MM.1S (cell line): Measurements from ENCODE around the gene CLEC16A.

Source experiments
- DNase-seq: peaks from one replicate; pipeline ENCODE4 v3.0.0-alpha.2; 2015
- H2AFZ ChIP-seq: fragments of 300-600 bp; sonication (generic); 2 replicates; pipeline ENCODE4 v1.6.0; 2016; ENCODE audit warnings: antibody characterized with exemption, low read length
- H3F3A ChIP-seq: fragments of 300-600 bp; sonication (generic); 2 replicates; pipeline ENCODE4 v1.6.1; 2016; ENCODE audit warnings: mild to moderate bottlenecking, antibody characterized with exemption, low read length, moderate library complexity, mixed read lengths; ENCODE audit not compliant: insufficient read depth
- H3K27ac ChIP-seq: fragments of 300-600 bp; sonication (generic); 2 replicates; pipeline ENCODE4 v1.5.1; 2016; ENCODE audit warnings: mild to moderate bottlenecking, low read length
- H3K27me3 ChIP-seq: fragments of 300-600 bp; sonication (generic); replicated peaks from 2 replicates; pipeline ENCODE4 v1.6.0; 2016; ENCODE audit warnings: low read length; ENCODE audit not compliant: insufficient read depth
- H3K36me3 ChIP-seq: fragments of 300-600 bp; sonication (generic); replicated peaks from 2 replicates; pipeline ENCODE4 v1.6.1; 2016; ENCODE audit warnings: mild to moderate bottlenecking, low read length, mixed read lengths; ENCODE audit not compliant: insufficient read depth
- H3K4me1 ChIP-seq: fragments of 300-600 bp; sonication (generic); 2 replicates; pipeline ENCODE4 v1.6.1; 2016; ENCODE audit warnings: low read length, mixed read lengths
- H3K4me2 ChIP-seq: fragments of 300-600 bp; sonication (generic); 2 replicates; pipeline ENCODE4 v1.6.0; 2016; ENCODE audit warnings: low read depth, low read length
- H3K4me3 ChIP-seq: fragments of 300-600 bp; sonication (generic); 2 replicates; pipeline ENCODE4 v1.5.1; 2016; ENCODE audit warnings: low read length, mixed read lengths
- H3K79me2 ChIP-seq: fragments of 300-600 bp; sonication (generic); 2 replicates; pipeline ENCODE4 v1.6.1; 2016; ENCODE audit warnings: mixed run types, low read length, mixed read lengths
- H3K9ac ChIP-seq: fragments of 300-600 bp; sonication (generic); 2 replicates; pipeline ENCODE4 v1.6.1; 2016; ENCODE audit warnings: low read length, mixed read lengths
- H3K9me2 ChIP-seq: fragments of 300-600 bp; sonication (generic); replicated peaks from 2 replicates; pipeline ENCODE4 v1.6.1; 2016; ENCODE audit warnings: mild to moderate bottlenecking, low read length, mixed read lengths; ENCODE audit not compliant: insufficient read depth
- H3K9me3 ChIP-seq: fragments of 300-600 bp; sonication (generic); replicated peaks from 2 replicates; pipeline ENCODE4 v1.6.1; 2016; ENCODE audit warnings: mild to moderate bottlenecking, low read length, mixed read lengths; ENCODE audit not compliant: insufficient read depth
- H4K20me1 ChIP-seq: fragments of 300-600 bp; sonication (generic); 2 replicates; pipeline ENCODE4 v1.6.1; 2016; ENCODE audit warnings: mild to moderate bottlenecking, low read length, moderate library complexity, mixed read lengths; ENCODE audit not compliant: insufficient read depth
- CTCF ChIP-seq: fragments of 300-600 bp; sonication (generic); IDR thresholded peaks from 2 replicates; pipeline ENCODE4 v1.5.1; 2016; ENCODE audit warnings: antibody characterized with exemption, low read length, mixed read lengths
- EZH2 ChIP-seq: fragments of 300-600 bp; sonication (generic); optimal IDR thresholded peaks from 2 replicates; pipeline ENCODE3; 2017; ENCODE audit warnings: low read depth, mild to moderate bottlenecking, antibody characterized with exemption, low read length, mixed read lengths
- EZH2phosphoT487 ChIP-seq: fragments of 300-600 bp; sonication (generic); IDR thresholded peaks from 2 replicates; pipeline ENCODE4 v1.6.1; 2018; ENCODE audit warnings: antibody characterized with exemption, low read length

The CLEC16A gene

GRCh38 chr16:11059588-11059987, 115.2 kb downstream of the CLEC16A start:
- Histone ChIP-seq H3K27ac (no peak overlapping the region), H3K36me3 (no peaks in the 10 kb centered on the region; the same call in none of the 2 replicates), H3K9me3 (no peaks in the 10 kb centered on the region), H3K4me3 (no peak overlapping the region), H3K4me1 (no peaks in the 10 kb centered on the region), H3K27me3 (no peaks in the 10 kb centered on the region), H3K9ac (no peak overlapping the region), H3K9me2 (no peaks in the 10 kb centered on the region), H4K20me1 (no peaks in the 10 kb centered on the region), H2AFZ (no peak overlapping the region), H3K4me2 (no peak overlapping the region), H3F3A (no peaks in the 10 kb centered on the region), H3K79me2 (no peaks in the 10 kb centered on the region)
- no peak for DNase-seq
- TF ChIP-seq EZH2 (no peak), CTCF (no peak), EZH2phosphoT487 (no peak)

GRCh38 chr16:11060364-11060763, 116.0 kb downstream of the CLEC16A start:
- no peak overlapping the region for H3K4me2 ChIP-seq
- H3K36me3 ChIP-seq, result no peaks in the 10 kb centered on the region; the same call in none of the 2 replicates
- no peaks in the 10 kb centered on the region for H3K9me2 ChIP-seq
- H3K9ac ChIP-seq, result no peak overlapping the region
- H3K27me3 ChIP-seq, result no peaks in the 10 kb centered on the region
- no peak overlapping the region for H3K4me3 ChIP-seq
- no peak overlapping the region for H3K27ac ChIP-seq
- no peaks in the 10 kb centered on the region for H3K79me2 ChIP-seq
- H4K20me1 ChIP-seq, result no peaks in the 10 kb centered on the region
- no peaks in the 10 kb centered on the region for H3K9me3 ChIP-seq
- no peaks in the 10 kb centered on the region for H3F3A ChIP-seq
- TF ChIP-seq CTCF, result no peak
- TF ChIP-seq EZH2, result no peak
- no peak for TF ChIP-seq EZH2phosphoT487
- no peaks in the 10 kb centered on the region for H3K4me1 ChIP-seq
- DNase-seq, result no peak
- no peak overlapping the region for H2AFZ ChIP-seq

- no peak overlapping the region for H3K27ac ChIP-seq
- H4K20me1 ChIP-seq, result no peaks in the 10 kb centered on the region
- H3K9me2 ChIP-seq, result no peaks in the 10 kb centered on the region
- H2AFZ ChIP-seq, result no peak overlapping the region
- no peaks in the 10 kb centered on the region for H3K9me3 ChIP-seq
- no peaks in the 10 kb centered on the region for H3F3A ChIP-seq
- H3K9ac ChIP-seq, result no peak overlapping the region
- no peak overlapping the region for H3K4me3 ChIP-seq
- no peaks in the 10 kb centered on the region for H3K4me1 ChIP-seq
- H3K36me3 ChIP-seq, result no peaks in the 10 kb centered on the region; the same call in none of the 2 replicates
- H3K27me3 ChIP-seq, result no peaks in the 10 kb centered on the region
- no peak overlapping the region for H3K4me2 ChIP-seq
- no peak for DNase-seq
- no peaks in the 10 kb centered on the region for H3K79me2 ChIP-seq
- no peak for TF ChIP-seq EZH2phosphoT487
- no peak for TF ChIP-seq EZH2
- no peak for TF ChIP-seq CTCF
Observed at GRCh38 chr16:11060842-11061241, 116.5 kb downstream of the CLEC16A start.
